Posterior vena cava (tissue), 2 donors: ENCODE data around the gene BCL2L1. TPM values are rescaled to one million over a fixed set of nuclear protein-coding genes. Genes with fewer than 3 reads are reported as not detected.

Experiments
- DNase-seq: peaks from one replicate; pipeline ENCODE4 v3.0.0-alpha.2; 2020; ENCODE audit warnings: low spot score
- intact Hi-C, 2 donors: fragments of 100-400 bp; cut with DNase I; formaldehyde crosslinking; loops; one replicate each; pipeline versions ENCODE4 v1.14.1 to v1.14.2; 2022 to 2023
- total RNA-seq, 2 donors: library from RNA; stranded (reverse); fragmentation: NEBNext Ultra II Directional; extraction: Animal tissue kit (Norgen Biotek cat#: 25700); gene quantifications; one replicate each; pipeline ENCODE4 v1.2.1, GENCODE V29; 2021
- donor health status: DM: yes; HTN: yes; CAD: no.
- donor health status: DM: yes; HTN: yes; CAD: no.

The BCL2L1 gene
- total RNA-seq, 2 donors from 2014 or later, result 65.4 to 76.0 TPM

DNA sequence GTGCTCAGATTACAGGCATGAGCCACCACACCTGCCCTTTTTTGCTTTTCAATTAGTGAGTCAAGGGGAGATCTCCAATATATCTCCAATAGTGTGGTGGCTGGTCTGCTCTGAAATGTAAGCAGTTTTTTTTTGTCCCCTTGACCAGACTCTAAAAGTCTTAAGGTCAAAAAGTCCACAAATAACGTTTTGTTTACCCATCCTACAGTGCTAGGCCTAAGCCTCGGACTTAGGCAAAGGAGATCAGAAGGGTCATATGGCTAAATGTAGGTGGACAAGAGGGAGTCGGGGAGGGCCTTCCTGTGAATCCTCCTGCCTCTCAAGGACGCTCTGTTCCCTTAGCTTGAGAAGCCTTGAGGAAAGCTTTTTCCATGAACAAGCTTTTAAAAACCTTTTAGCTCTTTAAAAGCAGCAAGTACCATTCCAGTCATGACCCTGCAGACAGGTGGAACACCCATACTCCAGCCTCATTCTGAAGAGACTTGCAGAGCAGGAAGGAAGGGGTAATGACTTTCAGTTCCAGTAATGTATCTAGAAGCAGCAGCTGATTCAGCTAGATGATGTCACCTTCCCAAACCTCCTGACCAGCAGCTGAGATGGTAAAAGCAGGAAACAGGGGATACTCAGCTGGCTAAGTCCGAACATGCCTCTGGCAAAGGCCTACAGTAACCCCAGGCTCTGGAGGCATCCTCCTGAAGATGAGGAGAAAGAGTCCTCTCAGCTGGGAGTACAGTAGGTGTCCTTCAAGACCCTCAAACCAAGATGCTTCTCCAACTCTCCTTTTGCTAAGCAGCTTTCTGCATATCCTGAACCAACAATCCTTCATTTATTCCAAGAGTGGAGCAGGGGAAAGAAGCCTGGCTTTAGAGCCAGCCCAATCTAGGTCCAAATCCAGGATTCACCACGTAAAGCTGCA lies 23.6 kb downstream of the BCL2L1 start:
- intact Hi-C loops, result no loop called here
- DNase-seq, result no peak

DNA sequence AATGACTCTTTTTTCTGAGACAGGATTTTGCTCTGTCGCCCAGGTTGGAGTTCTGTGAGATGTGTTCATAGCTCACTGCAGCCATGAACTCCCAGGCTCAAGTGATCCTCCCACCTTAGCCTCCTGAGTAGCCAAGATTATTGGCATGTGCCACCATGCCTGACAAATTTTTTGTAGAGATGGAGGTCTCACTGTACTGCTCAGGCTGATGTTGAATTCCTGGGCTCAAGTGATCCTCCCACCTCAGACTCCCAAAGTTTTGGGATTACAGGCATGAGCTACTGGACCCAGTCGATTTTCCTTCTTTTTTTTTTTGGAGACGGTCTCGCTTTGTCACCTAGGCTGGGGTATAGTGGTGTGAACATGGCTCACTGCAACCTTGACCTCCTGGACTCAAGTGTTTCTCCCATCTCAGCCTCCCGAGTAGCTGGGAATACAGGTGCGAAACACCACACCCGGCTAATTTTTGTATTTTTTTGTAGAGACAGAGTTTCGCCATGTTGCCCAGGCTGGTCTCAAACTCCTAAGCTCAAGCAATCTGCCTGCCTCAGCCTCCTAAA lies 24.3 kb downstream of the BCL2L1 start:
- DNase-seq, result no peak
- intact Hi-C loops, result no loop called here

DNA sequence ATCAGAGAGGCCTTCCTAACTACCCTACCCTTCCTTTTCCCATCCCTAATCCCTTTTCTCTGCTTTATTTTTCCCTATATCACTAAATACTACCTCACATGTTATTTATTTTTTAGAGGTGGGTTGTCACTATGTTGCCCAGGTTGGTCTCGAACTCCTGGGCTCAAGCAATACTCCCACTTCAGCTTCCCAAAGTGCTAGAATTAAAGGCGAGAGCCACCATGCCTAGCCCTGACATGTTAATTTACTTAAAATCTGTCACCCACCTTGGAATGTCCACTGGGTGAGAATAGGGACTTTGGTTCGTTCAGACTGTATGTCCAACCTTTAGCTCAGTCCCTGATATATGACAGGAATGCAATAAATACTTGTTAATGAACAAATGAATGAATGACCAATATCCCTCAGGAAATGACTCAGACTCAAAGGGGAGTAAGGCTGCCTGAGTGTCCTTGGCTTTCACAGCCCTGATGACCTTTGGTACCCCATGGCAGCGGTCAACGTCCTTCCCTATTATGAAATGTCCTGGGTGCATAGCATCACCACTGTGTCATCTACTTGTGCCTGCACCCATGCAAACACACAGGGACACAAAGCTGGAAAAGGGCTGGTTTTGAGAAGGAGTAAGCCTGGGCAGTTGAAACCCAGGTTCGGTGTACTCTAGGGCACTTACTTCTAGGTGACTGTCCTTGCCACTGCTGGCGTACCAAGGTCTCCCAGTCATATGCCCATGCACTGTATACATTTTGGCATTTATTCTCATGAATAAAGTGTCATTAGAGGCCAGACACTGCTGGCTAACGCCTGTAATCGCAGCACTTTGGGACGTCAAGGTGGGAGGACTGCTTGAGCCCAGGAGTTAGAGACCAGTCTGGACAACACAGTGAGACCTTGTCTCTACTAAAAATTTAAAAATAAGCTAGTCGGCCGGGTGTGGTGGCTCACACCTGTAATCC lies 26.5 kb downstream of the BCL2L1 start:
- intact Hi-C loops, result no loop called here
- peak; percentile 85 for DNase-seq

DNA sequence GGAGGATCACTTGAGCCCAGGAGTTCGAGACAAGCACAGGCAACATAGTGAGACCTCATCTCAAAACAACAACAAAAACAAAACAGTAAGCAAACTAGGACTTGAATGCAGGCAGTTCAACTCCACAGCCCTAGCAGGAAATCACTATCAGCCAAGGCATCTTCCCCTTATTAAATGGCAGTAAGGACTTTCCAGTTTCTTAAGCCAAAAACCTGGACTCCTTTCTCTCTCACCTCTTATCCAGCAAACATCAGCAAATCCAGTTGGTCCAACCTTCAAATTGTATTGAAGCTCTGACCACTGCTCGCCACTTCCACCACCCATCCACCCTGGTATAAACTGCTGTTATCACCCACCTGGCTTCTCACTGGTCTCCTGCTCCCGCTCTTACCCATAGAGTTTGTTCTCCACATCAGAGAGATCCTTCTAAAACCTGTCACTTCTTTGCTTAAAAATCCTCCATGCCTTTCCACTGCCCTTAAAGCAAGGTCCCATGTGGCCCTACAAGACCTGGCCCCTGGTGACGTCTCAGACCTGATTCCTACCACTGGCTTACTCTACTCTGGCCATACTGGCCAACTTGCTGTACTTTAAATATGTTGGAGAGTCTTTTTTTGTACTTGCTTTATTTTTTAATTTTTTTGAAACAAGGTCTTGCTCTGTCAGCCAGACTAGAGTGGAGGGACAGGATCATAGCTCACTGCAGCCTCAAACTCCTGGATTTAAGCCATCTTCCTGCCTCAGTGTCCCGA lies 27.6 kb downstream of the BCL2L1 start:
- no peak for DNase-seq
- intact Hi-C loops, result no loop called here

DNA sequence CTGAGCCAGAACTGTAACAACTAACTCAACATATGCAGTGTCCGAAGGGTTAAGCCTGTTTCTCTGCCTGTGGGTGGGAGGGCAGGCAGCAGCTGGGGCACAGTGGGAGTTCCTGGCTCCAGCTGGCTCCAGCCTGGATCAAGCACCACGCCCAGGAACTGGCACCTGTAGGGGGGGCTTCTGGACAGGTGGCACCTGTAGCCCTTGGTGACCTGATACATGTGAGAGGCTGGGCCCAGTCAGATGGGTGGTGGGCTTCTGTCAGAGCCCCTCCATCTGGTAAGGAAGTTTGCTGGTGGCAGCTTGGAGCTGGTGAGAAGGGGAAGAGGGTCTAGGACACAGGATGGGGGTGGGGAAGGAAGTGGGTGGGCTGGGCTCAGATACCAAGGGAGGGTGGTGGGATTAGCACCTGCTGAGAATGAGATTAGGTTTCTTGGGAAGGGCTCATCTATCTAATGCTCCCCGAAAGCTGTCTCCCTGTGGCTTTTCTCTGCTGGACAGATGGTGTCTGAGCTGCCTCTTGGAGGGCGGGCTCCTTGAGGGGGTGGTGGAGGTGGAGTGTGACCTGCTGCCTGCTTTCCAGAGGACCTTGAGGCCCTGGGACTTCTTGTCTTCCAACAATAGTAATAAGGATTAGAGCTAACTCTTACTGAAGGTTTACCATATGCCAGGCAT lies 28.5 kb downstream of the BCL2L1 start:
- DNase-seq, result no peak
- intact Hi-C loops, result no loop called here

DNA sequence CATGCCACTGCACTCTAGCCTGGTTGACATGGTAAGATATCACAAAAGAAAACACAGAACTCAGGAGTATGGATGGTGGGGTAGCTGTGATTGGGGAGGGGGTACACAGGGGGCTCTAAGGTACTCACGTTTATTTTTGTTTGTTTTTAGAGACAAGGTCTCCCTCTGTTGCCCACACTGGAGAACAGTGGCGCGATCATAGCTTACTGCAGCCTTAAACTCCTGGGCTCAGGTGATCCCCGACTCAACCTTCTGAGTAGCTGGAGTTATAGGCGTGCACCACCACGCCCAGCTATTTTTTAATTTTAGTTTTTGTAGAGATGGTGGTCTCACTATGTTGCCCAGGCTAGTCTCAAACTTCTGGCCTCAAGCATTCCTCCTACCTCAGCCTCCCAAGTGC lies 29.3 kb downstream of the BCL2L1 start:
- no peak for DNase-seq
- intact Hi-C loops, result no loop called here

- intact Hi-C loops, result no loop called here
- no peak for DNase-seq
These were observed 30.9 kb downstream of the BCL2L1 start for GRCh38 chr20:31691646-31692275.

GRCh38 chr20:31690124-31690666 lies 32.5 kb downstream of the BCL2L1 start:
- DNase-seq, result peak; percentile 1
- intact Hi-C loops, result no loop called here

- intact Hi-C loops, result no loop called here
- peak; percentile 3 for DNase-seq
These were observed 33.5 kb downstream of the BCL2L1 start for GRCh38 chr20:31689141-31689540.

DNA sequence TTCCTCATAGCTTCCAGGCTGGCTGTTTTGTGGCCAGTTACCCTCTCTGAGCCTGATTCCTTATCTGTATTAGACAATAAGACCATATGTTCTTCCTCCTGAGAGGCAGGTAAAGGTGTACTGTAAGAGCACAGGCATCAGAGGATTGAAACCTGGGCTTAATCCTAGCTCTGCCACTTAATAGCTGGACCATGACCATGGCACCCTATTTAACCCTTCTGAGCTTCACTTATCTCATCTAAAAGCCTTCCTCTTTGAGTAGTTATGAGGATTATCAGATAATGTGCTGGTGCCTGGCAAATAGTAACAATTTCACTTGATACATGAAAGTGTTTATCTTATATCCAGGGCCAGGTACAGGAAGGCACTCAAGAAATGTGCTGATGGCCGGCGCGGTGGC lies 34.9 kb downstream of the BCL2L1 start:
- intact Hi-C loops, result no loop called here
- DNase-seq, result no peak

DNA sequence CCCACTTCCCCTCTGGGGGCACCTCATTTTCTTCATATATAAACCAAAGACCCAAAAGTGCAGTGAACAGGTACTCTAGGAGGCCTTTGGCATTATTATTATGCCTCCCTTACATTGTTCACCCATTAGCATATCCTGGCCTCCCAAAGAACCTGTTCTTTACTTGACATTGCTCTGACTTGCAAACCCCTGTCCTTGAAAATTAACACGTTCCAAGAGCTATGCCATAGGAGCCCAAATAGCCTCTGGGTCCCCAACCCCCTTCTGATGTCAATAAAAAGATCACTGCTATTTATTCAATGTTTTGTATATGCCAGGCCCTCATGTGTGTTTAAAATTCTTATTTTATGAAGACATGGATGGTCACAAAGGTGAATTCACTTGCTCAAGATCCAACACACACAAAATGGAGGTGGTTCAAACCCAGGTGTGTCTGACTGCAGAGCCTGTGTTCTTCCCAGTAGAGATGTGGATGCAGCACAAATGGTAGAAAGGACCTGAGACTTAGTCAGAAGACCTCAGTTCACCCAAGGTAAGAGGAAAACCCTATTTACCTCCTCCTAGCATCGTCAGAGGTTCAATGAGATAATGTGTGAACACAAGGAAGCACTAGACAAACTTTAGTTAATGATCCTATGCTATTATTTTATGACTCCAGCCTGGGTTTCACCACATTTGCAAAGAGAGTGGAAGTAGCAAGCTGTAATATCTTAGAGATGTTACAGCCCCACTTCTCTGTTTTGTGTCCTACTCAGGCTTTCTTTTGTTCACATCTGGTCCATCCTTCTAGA lies 36.6 kb downstream of the BCL2L1 start:
- intact Hi-C loops, result no loop called here
- DNase-seq, result no peak

DNA sequence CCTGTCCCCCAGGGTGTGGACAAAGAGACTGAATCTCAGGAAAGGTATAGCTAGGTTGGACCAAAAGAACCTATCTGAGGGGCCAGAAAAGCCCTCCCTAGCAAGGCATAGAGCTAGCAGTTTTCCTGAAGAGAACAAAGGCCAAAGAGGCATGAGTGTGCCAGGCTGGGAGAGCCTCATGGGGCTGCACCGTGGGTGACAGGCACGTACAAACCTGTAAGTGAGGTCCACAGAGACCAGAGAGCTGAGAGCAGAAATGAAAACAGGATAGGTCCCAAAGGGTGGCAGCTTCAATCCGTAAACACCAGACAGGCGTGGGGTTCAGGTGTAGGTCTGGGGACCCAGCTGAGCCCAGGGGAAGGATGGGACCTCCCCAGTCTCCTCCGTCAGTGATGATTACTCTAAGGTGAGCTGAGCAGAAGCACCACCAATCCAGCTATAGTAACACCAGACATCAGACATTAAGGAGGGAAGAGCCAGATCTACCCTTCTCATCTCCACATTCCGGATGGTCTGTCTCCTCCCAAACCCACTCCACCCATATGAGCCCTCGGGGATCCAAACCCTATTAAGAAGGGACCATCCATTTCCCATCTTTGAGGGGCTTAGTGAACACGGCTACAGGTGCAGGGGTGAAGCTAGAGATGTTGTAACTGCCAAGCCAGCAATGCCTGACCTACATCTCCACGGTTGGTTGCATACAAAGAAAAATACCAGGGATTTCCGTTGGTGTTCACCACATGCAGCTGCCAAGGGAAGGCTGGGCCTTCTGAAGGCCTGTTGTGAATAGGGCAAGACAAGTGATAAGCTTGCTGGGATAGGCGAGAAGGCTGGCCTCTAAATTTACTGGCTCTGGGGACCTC lies 38.3 kb downstream of the BCL2L1 start:
- DNase-seq, result peak; percentile 46
- intact Hi-C loops, result no loop called here

DNA sequence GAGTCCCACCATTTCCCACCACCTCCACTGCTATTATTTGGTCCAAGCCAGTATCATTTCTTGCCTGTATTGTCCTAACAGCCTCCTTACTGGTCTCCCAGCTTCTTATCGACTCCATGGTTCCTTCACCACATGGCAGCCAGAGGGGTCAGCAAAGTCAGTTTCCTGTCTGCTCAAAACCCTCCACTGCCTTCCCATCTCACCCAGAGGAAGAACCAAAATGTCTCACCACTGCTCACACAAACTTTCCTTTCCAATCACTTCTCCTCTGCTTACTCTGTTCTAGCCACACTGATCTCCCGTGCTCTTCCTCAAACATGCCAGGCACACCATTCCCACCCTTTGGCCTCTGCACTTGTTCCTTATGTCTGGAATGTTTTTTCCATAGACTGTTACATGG lies 39.7 kb downstream of the BCL2L1 start:
- intact Hi-C loops, result no loop called here
- DNase-seq, result no peak

DNA sequence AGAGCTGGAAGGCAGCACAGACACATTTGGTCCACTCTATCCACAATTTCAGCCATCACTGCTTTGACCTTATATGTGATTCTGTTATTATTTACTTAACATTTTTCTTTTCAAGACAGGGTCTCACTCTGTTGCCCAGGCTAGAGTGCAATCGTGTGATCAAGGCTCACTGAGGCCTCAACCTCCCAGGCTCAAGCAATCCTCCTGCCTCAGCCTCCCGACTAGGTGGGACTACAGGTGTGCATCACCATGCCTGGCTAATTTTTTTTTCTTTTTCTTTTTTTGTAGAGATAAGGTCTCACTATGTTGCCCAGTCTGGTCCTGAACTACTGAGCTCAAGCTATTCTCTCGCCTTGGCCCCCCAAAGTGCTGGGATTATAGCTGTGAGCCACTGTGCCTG lies 40.3 kb downstream of the BCL2L1 start:
- intact Hi-C loops, result no loop called here
- peak; percentile 13 for DNase-seq

DNA sequence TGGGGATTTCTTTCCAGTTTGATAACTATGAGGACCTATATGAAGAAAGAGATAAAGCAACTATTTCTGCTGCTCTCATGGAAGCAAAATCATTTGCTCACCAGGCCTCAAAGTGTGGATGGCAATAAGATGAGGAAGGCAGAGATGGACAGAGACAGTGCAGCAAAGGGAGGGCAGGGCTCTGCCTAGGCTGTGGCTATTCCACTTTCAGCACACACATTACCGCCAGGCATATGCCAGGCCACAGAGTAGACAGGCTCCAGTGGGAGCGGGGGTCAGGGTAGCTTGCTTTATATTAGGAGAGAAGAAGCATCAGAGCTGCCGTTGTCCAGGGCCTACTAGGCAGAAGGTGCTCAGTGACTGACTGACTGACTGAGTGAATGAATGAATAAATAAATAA lies 40.9 kb downstream of the BCL2L1 start:
- DNase-seq, result peak; percentile 66
- intact Hi-C loops, result no loop called here

DNA sequence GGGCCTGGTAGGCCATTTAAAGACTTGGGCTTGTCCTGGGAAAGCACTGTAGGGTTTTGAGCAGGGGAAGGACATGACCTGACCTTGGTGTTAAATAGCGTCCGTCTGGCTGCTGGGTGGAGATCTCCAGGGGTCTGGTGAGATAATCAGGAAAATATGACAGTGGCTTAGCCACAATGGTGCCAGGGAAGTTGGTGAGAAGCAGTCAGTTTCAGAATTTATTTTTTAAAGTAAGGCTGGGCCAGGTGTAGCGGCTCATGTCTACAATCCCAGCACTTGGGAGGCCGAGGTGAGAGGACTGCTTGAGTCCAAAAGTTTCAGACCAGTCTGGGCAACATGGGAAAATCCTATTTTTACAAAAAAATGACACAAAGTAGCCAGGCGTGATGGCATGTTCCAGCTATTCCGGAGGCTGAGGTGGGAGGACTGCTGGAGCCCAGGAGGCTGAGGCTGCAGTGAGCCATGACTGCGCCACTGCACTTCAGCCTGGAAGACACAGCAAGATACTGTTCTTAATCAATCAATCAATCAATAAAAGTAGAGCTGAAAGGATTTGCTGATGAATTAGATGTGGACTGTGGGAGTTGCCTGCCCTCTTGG lies 41.4 kb downstream of the BCL2L1 start:
- peak; percentile 51 for DNase-seq
- intact Hi-C loops, result no loop called here
